MM.1S (cell line): ENCODE results near the gene RNGTT.

Experiments
- CTCF ChIP-seq: fragments of 300-600 bp; sonication (generic); IDR thresholded peaks from 2 replicates; pipeline ENCODE4 v1.5.1; 2016; ENCODE audit warnings: antibody characterized with exemption, low read length, mixed read lengths
- EZH2 ChIP-seq: fragments of 300-600 bp; sonication (generic); optimal IDR thresholded peaks from 2 replicates; pipeline ENCODE3; 2017; ENCODE audit warnings: low read depth, mild to moderate bottlenecking, antibody characterized with exemption, low read length, mixed read lengths
- EZH2phosphoT487 ChIP-seq: fragments of 300-600 bp; sonication (generic); IDR thresholded peaks from 2 replicates; pipeline ENCODE4 v1.6.1; 2018; ENCODE audit warnings: antibody characterized with exemption, low read length

GRCh38 chr6:88709819-88710246 lies 253.6 kb downstream of the RNGTT start:
- TF ChIP-seq EZH2: no peak
- TF ChIP-seq CTCF: no peak
- TF ChIP-seq EZH2phosphoT487: no peak
